Mesothelial cell of epicardium (in vitro differentiated cells): Measurements from ENCODE around the gene LAMTOR2. TPM values are rescaled to one million over a fixed set of nuclear protein-coding genes. Genes with fewer than 3 reads are reported as not detected.

Source experiments
- DNase-seq, 2 experiments: peaks; one replicate each; pipeline ENCODE4 v3.0.0; 2021; ENCODE audit warnings: low spot score in 2 of 2; ENCODE audit not compliant: unreplicated experiment in 2 of 2
- H3K27ac Mint-ChIP-seq: 2 replicates; pipeline ENCODE4 v1.8.0; 2021; ENCODE audit warnings: mixed read lengths
- H3K27me3 Mint-ChIP-seq: 2 replicates; pipeline ENCODE4 v1.8.0; 2021; ENCODE audit warnings: low read depth, mixed read lengths
- H3K36me3 Mint-ChIP-seq: 2 replicates; pipeline ENCODE4 v1.8.0; 2021; ENCODE audit warnings: mixed read lengths
- H3K4me1 Mint-ChIP-seq: 2 replicates; pipeline ENCODE4 v1.8.0; 2021; ENCODE audit warnings: mixed read lengths
- H3K4me3 Mint-ChIP-seq: 2 replicates; pipeline ENCODE4 v1.8.0; 2021; ENCODE audit warnings: mild to moderate bottlenecking, moderate library complexity, mixed read lengths
- H3K9me3 Mint-ChIP-seq: 2 replicates; pipeline ENCODE4 v1.8.0; 2021; ENCODE audit warnings: mixed read lengths
- CTCF ChIP-seq: fragments of 200-600 bp; sonication (generic); IDR thresholded peaks from one replicate; pipeline ENCODE4 v1.5.0; 2021; ENCODE audit warnings: antibody characterized with exemption; ENCODE audit not compliant: unreplicated experiment
- total RNA-seq: library from RNA; stranded (reverse); gene quantifications from 3 replicates; pipeline ENCODE4 v1.2.1, GENCODE V29; 2021

The LAMTOR2 gene
- total RNA-seq, 1 donor from 2014 or later = 39.5 TPM

DNA sequence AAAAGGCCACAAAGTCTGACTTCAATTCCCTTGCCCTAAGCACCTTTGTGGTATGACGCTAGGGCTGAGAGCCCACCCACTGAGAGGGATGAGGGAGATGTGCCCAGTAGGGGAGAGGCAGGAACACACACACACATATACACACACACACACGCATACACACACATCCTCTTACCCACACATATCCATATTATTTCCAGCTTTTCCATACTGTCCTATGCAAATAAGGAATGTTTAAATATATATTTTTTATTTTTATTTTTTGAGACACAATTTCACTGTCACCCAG is 9.4 kb downstream of the LAMTOR2 start:
- Mint-ChIP-seq H3K4me3 (no peak overlapping the region), H3K27me3 (no peaks in the 10 kb centered on the region), H3K4me1 (peaks cover 17% of the 10 kb centered on the region), H3K36me3 (peaks cover 4% of the 10 kb centered on the region), H3K27ac (no peak overlapping the region), H3K9me3 (no peaks in the 10 kb centered on the region)
- TF ChIP-seq CTCF = no peak
- DNase-seq = no peak

DNA sequence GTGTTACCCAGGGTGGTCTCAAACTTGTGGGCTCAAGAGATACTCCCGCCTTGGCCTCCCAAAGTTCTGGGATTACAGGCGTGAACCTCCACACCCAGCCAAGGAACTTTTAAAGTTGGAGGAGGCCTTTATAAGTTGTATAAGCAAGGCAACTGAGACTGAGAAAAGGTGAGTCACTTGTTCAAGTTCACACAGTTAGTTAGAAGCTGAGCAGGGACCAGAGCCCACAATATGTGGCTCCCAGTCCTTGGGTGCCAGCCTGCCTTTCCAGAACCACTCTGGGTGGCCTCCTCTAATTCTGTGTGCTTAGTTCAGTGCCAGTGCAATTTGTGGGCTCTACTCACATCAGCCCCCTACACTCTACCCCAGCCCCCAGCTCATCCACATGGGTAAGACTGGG is 10.0 kb downstream of the LAMTOR2 start:
- H3K27ac Mint-ChIP-seq = no peak overlapping the region
- peaks cover 17% of the 10 kb centered on the region for H3K4me1 Mint-ChIP-seq
- no peak for TF ChIP-seq CTCF
- H3K4me3 Mint-ChIP-seq = no peak overlapping the region
- H3K27me3 Mint-ChIP-seq = no peaks in the 10 kb centered on the region
- DNase-seq = no peak
- no peaks in the 10 kb centered on the region for H3K9me3 Mint-ChIP-seq
- peaks cover 4% of the 10 kb centered on the region for H3K36me3 Mint-ChIP-seq

DNA sequence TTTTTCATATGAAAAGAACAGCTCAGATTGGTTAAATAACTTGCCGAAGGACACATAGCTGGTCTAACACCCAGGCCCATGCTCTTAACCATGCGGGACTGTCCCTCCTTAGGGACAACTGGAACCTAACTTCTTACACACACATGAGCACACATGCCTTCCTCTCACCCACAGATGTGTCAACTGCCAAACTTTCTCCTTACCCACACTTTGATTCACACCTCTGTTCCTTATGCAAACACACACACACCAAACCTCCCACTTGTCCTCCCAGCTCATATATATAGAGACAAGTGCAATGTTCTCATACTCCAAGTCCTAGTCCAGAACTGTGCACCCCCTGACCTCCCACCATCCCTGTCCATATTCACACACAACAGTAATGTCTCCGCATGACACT is 10.6 kb downstream of the LAMTOR2 start:
- H3K4me3 Mint-ChIP-seq = no peak overlapping the region
- H3K9me3 Mint-ChIP-seq = no peaks in the 10 kb centered on the region
- no peaks in the 10 kb centered on the region for H3K27me3 Mint-ChIP-seq
- no peak for TF ChIP-seq CTCF
- peaks cover 4% of the 10 kb centered on the region for H3K36me3 Mint-ChIP-seq
- H3K27ac Mint-ChIP-seq = no peak overlapping the region
- H3K4me1 Mint-ChIP-seq = peaks cover 18% of the 10 kb centered on the region
- no peak for DNase-seq

- Mint-ChIP-seq H3K9me3 (no peaks in the 10 kb centered on the region), H3K27ac (no peak overlapping the region), H3K4me3 (no peak overlapping the region), H3K36me3 (peaks cover 4% of the 10 kb centered on the region), H3K27me3 (no peaks in the 10 kb centered on the region), H3K4me1 (peaks cover 21% of the 10 kb centered on the region)
- DNase-seq = no peak
- no peak for TF ChIP-seq CTCF
Observed at GRCh38 chr1:156065871-156066270, 11.3 kb downstream of the LAMTOR2 start.

GRCh38 chr1:156067262-156067661 is 12.7 kb downstream of the LAMTOR2 start:
- DNase-seq = no peak
- no peak overlapping the region for H3K4me3 Mint-ChIP-seq
- H3K9me3 Mint-ChIP-seq = no peaks in the 10 kb centered on the region
- peaks cover 4% of the 10 kb centered on the region for H3K36me3 Mint-ChIP-seq
- H3K4me1 Mint-ChIP-seq = peaks cover 15% of the 10 kb centered on the region
- H3K27ac Mint-ChIP-seq = no peak overlapping the region
- TF ChIP-seq CTCF = no peak
- H3K27me3 Mint-ChIP-seq = no peaks in the 10 kb centered on the region
